Inflammatory macrophage treated with lipopolysaccharide for 1 hour (primary cell): ENCODE data around the gene USH2A.

ENCODE experiments used
- DNase-seq, 2 donors: peaks; one replicate each; pipeline ENCODE4 v3.0.0-alpha.2; 2020 to 2022

USH2A gene

DNA sequence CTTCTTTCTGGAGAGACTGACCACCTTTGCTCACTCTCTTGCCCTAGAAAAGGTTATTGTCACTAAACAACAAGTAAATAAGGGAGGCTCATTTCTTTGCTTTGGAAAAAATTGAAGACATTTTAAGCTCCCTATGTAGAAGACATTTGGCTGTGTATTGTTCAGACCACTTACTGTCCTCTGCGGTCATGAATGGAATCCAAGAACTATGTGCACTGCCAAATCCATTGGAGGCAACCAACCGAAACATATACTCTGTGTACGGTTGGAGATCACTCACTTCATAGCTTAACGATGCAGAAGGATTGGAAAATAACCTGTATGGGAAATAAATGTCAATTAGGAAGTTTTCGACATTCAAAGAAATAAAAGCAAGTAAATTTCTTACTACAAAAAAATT is 523.3 kb downstream of the USH2A start:
- DNase-seq: no peak

GRCh38 chr1:215895893-215896292 is 527.4 kb downstream of the USH2A start:
- no peak for DNase-seq

DNA sequence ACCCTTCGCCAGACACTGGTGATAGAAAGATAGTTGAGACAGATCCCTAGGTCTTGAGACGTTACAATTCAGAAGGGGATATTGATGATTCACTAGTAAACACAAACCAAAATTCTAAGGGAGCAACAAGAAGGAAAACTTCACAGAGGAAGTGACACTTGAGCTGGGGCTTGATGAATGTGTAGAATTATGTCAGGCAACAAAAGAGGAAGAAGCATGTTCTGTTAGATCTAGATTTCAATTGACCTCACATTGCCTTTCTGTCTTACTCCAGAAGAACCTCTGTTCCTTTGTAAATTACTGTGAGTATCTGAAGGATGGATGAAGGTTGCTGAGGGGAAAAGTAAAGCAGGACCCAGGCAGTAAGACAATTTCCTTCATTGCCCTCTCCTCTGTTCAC is 528.0 kb downstream of the USH2A start:
- no peak for DNase-seq

DNA sequence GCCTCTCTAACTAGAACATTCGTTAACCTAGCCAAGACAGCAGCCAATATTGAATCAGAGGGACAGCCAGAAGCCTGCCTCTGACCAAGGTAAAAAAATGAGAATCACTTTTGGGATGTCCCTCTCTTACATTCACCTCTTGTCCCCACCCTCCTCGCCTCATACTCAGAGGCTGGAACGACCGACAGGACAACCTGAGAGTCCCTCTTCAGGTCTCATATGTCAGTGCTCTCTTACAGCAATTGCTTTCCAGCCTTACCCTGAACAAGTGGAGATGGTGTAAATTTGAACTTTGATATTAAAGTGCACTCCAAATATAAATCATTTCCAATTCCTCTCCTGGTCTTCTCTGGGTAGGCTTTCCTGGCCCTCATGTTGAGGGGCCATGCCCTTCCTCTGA is 528.6 kb downstream of the USH2A start:
- no peak for DNase-seq

DNA sequence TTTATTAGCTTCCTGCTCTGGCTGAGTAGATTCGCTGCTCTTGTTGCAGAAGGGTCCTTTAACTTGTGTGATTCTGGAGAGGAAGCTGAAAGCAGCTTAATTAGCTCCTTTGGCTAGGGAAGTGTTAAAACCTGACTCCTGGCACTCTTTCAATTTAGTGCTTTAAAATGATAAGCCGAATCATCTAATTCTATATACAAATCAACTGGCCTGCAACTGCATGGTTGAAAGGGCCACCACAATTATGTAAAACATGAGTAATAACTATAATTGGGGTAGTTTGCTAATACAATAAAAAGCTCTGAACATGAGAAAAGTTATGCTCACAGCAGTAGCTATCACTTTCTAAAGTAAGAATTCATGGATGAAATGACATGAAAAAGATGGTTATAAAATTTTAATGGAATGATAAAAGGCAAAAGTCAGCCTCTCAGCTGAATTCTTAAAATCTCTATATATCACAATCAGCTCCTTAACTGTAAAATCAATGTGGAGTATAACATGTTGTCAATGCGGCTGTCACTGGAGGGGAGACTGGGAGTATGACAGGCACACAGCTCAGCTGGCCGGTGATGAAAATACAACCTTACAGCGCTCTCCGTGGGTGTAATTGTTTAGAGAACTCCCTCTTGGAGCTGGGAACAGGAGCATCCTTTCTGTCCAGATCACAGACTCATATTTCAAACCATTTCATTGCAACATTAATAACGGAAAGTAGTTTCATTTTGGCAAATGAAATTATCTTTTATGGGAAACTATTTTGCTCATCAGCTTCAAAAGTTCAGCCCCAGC is 531.8 kb downstream of the USH2A start:
- no peak for DNase-seq

GRCh38 chr1:215890438-215890837 is 532.8 kb downstream of the USH2A start:
- DNase-seq: no peak

DNA sequence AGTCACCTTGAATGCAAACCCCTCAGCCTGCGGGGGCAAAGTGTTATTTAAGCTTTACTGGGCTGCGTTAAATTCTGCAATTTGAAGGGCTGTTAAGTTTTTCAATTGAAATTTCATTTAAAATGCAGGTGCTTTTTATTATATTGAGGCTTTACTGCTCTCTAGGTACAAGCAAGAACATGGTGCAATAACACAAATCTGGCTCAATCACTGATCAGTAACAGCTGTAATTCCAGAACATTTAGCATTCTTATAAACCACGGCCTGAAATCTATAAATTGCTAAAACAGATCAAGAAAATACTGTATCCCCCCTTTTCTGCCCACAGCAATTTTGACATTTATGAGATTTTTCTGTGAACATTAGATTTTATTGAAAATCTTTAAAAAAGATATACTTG is 533.4 kb downstream of the USH2A start:
- DNase-seq: no peak

DNA sequence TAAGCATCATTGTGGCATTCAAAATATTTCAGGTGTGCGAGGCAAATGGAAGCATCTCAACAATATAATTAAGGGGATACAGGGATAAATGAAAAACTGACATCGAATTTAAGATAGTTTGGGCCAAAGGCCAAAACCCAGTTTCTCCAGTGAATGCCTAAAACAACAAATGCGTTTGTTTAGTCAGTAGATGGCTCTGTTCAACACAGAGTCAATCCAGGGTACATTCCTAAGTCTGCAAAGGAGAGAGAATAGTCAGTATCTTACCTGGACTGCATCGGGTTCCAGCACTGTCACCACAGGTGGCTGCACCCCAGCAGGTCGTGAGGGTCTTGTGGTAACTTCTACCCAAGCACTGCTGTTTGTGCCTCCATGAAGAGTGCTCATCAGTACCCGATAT is 535.1 kb downstream of the USH2A start:
- DNase-seq: no peak

DNA sequence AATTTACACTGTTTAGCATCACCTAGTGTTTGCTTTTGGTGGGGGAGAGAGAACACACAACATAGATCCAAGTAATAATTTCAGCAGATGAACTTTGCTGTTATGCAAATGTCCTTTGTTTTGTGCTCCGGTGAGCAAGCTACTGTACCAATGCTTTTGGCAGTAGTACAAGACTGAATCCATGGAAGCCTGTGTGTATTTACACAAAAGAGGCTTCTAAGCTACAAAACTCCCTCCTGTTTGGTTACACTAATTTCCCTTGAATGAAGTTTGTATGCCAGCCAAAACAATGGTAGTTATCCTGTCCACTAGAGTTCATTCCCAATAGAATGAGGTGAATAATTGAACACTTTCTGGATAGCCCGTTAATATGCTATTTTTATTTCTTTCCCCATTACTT is 535.6 kb downstream of the USH2A start:
- DNase-seq: no peak

- no peak for DNase-seq
These were observed 540.2 kb downstream of the USH2A start for GRCh38 chr1:215883004-215883403.

- no peak for DNase-seq
These were observed 544.4 kb downstream of the USH2A start for GRCh38 chr1:215878843-215879242.

GRCh38 chr1:215878128-215878527 is 545.1 kb downstream of the USH2A start:
- no peak for DNase-seq

DNA sequence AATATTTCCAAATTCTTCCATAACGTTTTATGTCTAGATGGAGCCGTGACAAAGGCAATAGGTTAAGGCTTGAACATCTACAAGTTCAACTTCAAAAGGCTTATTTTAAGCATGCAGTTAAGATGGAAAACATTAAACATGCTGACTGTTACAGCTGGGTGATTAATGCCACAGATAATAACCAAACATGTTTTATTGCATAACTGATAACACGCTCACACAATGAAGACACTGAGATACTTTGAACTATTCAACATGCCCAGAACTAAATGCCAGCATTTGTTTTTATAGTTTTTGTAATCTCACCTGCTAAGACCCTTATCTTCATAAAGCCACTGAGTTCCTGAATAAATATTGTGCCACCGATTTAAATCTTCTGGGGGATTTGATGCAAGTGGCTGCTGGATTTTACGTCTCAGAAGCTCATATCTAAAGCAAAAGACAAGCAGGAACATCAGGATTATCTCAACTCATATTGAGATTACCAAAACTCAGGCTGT is 545.7 kb downstream of the USH2A start:
- DNase-seq: no peak

DNA sequence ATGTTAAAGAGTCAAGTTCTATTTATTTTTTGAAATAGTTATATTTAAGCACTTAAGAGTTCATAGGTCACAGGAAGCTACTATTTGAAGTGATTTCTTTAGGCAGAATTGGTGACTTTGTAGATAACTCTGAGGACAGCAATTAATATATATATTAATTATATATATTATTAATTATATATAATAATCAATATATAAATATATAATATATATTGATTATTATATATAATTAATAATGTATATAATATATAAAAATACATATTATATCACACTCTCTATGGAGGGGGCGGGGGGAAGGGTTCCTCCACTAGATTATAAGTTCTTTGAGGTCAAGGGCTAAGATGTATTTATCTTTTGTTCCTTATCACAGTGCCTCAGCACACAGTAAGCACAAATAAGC is 547.5 kb downstream of the USH2A start:
- no peak for DNase-seq

- DNase-seq: no peak
These were observed 548.0 kb downstream of the USH2A start for GRCh38 chr1:215875236-215875635.

DNA sequence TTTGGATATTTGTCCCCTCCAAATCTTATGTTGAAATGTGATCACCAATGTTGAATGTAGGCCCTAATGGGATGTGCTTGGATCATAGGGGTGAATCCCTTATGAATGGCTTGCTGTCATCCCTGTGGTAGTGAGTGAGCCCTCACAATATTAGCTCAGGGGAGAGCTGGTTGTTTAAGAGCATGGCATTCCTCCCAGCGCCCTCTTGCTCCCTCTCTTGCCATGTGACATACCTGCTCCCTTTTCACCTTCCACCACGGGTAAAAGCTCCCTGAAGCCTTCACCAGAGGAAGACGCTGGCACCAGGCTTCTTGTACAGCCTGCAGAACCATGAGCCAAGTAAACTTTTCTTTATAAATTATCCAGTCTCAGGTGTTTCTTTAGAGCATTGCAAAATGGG is 550.6 kb downstream of the USH2A start:
- no peak for DNase-seq

- no peak for DNase-seq
These were observed 554.7 kb downstream of the USH2A start for GRCh38 chr1:215868500-215868899.

- no peak for DNase-seq
These were observed 558.2 kb downstream of the USH2A start for GRCh38 chr1:215865060-215865459.

GRCh38 chr1:215863796-215864195 is 559.5 kb downstream of the USH2A start:
- DNase-seq: no peak

- DNase-seq: no peak
These were observed 562.4 kb downstream of the USH2A start for GRCh38 chr1:215860833-215861232.

- no peak for DNase-seq
These were observed 565.9 kb downstream of the USH2A start for GRCh38 chr1:215857317-215857716.

GRCh38 chr1:215845234-215845891 is 577.9 kb downstream of the USH2A start:
- DNase-seq: no peak

- DNase-seq: no peak
These were observed 578.5 kb downstream of the USH2A start for GRCh38 chr1:215844777-215845176.

- DNase-seq: no peak
These were observed 579.0 kb downstream of the USH2A start for GRCh38 chr1:215844266-215844665.

- DNase-seq: no peak
These were observed 580.3 kb downstream of the USH2A start for GRCh38 chr1:215842905-215843304.
